ENCODE measurements around the gene SERPINA5.

DNA sequence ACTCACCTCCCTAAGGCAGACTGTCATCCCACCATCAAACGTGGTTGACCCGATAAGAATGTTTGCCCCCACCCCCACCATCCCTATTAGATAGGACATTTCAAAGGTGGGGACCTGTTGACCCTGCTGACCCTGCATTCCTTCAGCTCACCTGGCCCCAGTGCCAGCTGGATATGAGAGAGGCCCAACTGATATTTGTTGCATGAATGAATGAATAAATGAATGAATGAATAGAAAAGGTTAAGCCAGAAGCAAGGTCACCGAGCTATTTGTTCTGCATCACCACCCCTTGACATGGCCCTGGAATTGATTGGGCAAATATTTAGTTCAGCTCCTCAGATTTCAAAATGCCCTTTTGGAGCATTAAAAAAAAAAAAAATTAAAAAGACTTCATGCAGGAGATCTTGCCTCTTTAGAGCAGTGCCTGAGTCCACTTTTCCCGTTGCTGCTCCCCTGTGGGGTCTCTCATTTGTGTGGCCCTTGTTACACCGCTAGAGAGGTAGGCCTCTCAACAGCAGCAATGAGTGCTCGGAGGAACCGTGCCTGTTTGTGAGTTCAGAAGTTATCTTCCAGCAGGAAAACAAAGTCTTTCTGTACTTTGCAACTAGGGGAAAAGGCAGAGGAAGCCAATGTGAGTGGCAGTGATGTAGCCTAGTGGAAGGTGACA, 8.5 kb upstream of the SERPINA5 start:
- TF ChIP-seq, protein P1, sequence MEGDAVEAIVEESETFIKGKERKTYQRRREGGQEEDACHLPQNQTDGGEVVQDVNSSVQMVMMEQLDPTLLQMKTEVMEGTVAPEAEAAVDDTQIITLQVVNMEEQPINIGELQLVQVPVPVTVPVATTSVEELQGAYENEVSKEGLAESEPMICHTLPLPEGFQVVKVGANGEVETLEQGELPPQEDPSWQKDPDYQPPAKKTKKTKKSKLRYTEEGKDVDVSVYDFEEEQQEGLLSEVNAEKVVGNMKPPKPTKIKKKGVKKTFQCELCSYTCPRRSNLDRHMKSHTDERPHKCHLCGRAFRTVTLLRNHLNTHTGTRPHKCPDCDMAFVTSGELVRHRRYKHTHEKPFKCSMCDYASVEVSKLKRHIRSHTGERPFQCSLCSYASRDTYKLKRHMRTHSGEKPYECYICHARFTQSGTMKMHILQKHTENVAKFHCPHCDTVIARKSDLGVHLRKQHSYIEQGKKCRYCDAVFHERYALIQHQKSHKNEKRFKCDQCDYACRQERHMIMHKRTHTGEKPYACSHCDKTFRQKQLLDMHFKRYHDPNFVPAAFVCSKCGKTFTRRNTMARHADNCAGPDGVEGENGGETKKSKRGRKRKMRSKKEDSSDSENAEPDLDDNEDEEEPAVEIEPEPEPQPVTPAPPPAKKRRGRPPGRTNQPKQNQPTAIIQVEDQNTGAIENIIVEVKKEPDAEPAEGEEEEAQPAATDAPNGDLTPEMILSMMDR (IDR thresholded peaks at IDR 0.05 in 8 of 11, conservative IDR thresholded peaks at IDR 0.05 in 3 of 11), result no peak
- no peak for TF ChIP-seq POLR2AphosphoS5 (IDR thresholded peaks at IDR 0.05)
